ENCODE results near the gene FBH1. TPM values are rescaled to one million over a fixed set of nuclear protein-coding genes. Genes with fewer than 3 reads are reported as not detected.

FBH1 gene
- total RNA-seq, 2 donors from 2014 or later = 30.9 to 63.6 TPM

- intact Hi-C loops (cut with DNase I) = no loop called here
Observed at GRCh38 chr10:5965266-5965665, 75.2 kb downstream of the FBH1 start.

GRCh38 chr10:5968037-5968680 is 78.1 kb downstream of the FBH1 start:
- Histone ChIP-seq H3K27me3 (no peaks in the 10 kb centered on the region), H3K4me1 (peaks cover 67% of the 10 kb centered on the region), H3K27ac (peak overlapping the region; percentile 6 to 61 (median 48)), H3K36me3 (replicated peaks in 1 of 2; ENCODE audit: insufficient read depth in 1 of 2, low read depth in 2 of 2) (peaks cover 0 to 2% of the 10 kb centered on the region in 2 donors), H3K4me3 (no peak overlapping the region), H3K9me3 (no peaks in the 10 kb centered on the region)
- DNase-seq (no peak), ATAC-seq (no peak)
- TF ChIP-seq POLR2A (IDR thresholded peaks at IDR 0.05) = no peak
- TF ChIP-seq CTCF (IDR thresholded peaks at IDR 0.05) = no peak
- intact Hi-C loops (cut with DNase I) = no loop called here
- 96 to 97% methylated on average over 5 of the region's 5 CpGs for WGBS, 2 donors

More at GRCh38 chr10:5965266-5965665, 75.2 kb downstream of the FBH1 start:
- TF ChIP-seq CTCF (IDR thresholded peaks at IDR 0.05) (no peak), POLR2A (IDR thresholded peaks at IDR 0.05) (no peak)
- Histone ChIP-seq H3K36me3 (replicated peaks in 1 of 2; ENCODE audit: insufficient read depth in 1 of 2, low read depth in 2 of 2) (peaks cover 0 to 3% of the 10 kb centered on the region in 2 donors), H3K9me3 (no peaks in the 10 kb centered on the region), H3K27ac (peak overlapping the region; percentile 32 to 75 (median 53)), H3K4me1 (peaks cover 39% of the 10 kb centered on the region), H3K27me3 (no peaks in the 10 kb centered on the region), H3K4me3 (no peak overlapping the region)
- DNase-seq (peak; percentile 61 to 82 (median 80)), ATAC-seq (peak; percentile 79)
- 19 to 21% methylated on average over 6 to 8 of the region's 8 CpGs for WGBS, 2 donors

- ATAC-seq (peak; percentile 46), DNase-seq (peak; percentile 37 to 71 (median 57))
- TF ChIP-seq CTCF (IDR thresholded peaks at IDR 0.05) (no peak), POLR2A (IDR thresholded peaks at IDR 0.05) (no peak)
- Histone ChIP-seq H3K36me3 (replicated peaks in 1 of 2; ENCODE audit: insufficient read depth in 1 of 2, low read depth in 2 of 2) (no peaks in the 10 kb centered on the region), H3K27me3 (no peaks in the 10 kb centered on the region), H3K9me3 (no peaks in the 10 kb centered on the region), H3K4me1 (peaks cover 72% of the 10 kb centered on the region), H3K4me3 (no peak overlapping the region), H3K27ac (peak overlapping the region; percentile 6 to 61 (median 48))
- intact Hi-C loops (cut with DNase I) = no loop called here
- 60 to 67% methylated on average over 9 of the region's 9 CpGs for WGBS, 2 donors
Observed at GRCh38 chr10:5968681-5969453, 78.8 kb downstream of the FBH1 start.

- 63 to 74% methylated on average over 2 of the region's 2 CpGs for WGBS, 2 donors
- TF ChIP-seq POLR2A (IDR thresholded peaks at IDR 0.05) (no peak), CTCF (IDR thresholded peaks at IDR 0.05) (no peak)
Observed at GRCh38 chr10:5970066-5970465, 80.0 kb downstream of the FBH1 start.

More at GRCh38 chr10:5970066-5970465, 80.0 kb downstream of the FBH1 start:
- ATAC-seq = no peak
- H3K4me1 ChIP-seq = peaks cover 73% of the 10 kb centered on the region
- no peak for DNase-seq
- intact Hi-C loops (cut with DNase I) = no loop called here
- H3K27me3 ChIP-seq = no peaks in the 10 kb centered on the region
- no peaks in the 10 kb centered on the region for H3K9me3 ChIP-seq
- peak overlapping the region in 3 of 4 donors; percentile 24 to 88 (median 85) for H3K27ac ChIP-seq
- H3K36me3 ChIP-seq (replicated peaks in 1 of 2; ENCODE audit: insufficient read depth in 1 of 2, low read depth in 2 of 2) = no peaks in the 10 kb centered on the region
- H3K4me3 ChIP-seq = no peak overlapping the region

Data from body of pancreas (tissue), 4 donors.